Measurements from ENCODE around the gene ZNF784. TPM values are rescaled to one million over a fixed set of nuclear protein-coding genes. Genes with fewer than 3 reads are reported as not detected.

ZNF784 gene
- total RNA-seq, 1 experiment from 2014 or later = 10.2 TPM

GRCh38 chr19:55606471-55606787, 17.9 kb downstream of the ZNF784 start:
- intact Hi-C loops (cut with micrococcal nuclease; ENCODE audit: unreplicated experiment) = loop anchor here (1.0 kb wide), 3 partner anchors 18 to 89 kb away; partner anchors contain the start of gene ZNF784
- BruUV-seq (replicated peaks) = no TSS peak
- peak overlapping the region; percentile 86 for H3K4me3 Mint-ChIP-seq (ENCODE audit: unreplicated experiment)
- H3K27me3 ChIP-seq (replicated peaks; ENCODE audit: control insufficient read depth, insufficient read depth, low read length) = no peaks in the 10 kb centered on the region
- no peaks in the 10 kb centered on the region for H3K36me3 ChIP-seq (ENCODE audit: control insufficient read depth, insufficient read depth, low read length)
- ChIA-PET POLR2A (interaction anchor here (0.5 to 2.8 kb wide), 6 partner anchors 18 to 130 kb away, joined by 4 to 22 read pairs (median 6); partner anchors contain the start of genes ZNF628 and ZNF784), CTCF (interaction anchor here (0.6 to 3.0 kb wide), 17 partner anchors 18 to 641 kb away, joined by 3 to 30 read pairs (median 5); partner anchors contain the start of genes ISOC2 and ZNF784)
- no peaks in the 10 kb centered on the region for H3K27me3 Mint-ChIP-seq (ENCODE audit: insufficient read depth, unreplicated experiment)
- H3K4me3 ChIP-seq (ENCODE audit: low read depth, low read length) = peak overlapping the region; percentile 87
- DNase-seq = no peak
- no peaks in the 10 kb centered on the region for H3K9me3 Mint-ChIP-seq (ENCODE audit: unreplicated experiment)
- H3K36me3 Mint-ChIP-seq (ENCODE audit: insufficient read depth, unreplicated experiment) = peaks cover 32% of the 10 kb centered on the region
- H3K4me1 Mint-ChIP-seq (ENCODE audit: low read depth, unreplicated experiment) = peaks cover 12% of the 10 kb centered on the region
- no peak for TF ChIP-seq CTCF (IDR thresholded peaks at IDR 0.05; ENCODE audit: insufficient read depth in 1 of 2, low read depth in 1 of 2, low read length in 1 of 2, severe bottlenecking in 1 of 2, unreplicated experiment in 1 of 2)
- no peaks in the 10 kb centered on the region for H3K9me3 ChIP-seq
- peak overlapping the region; percentile 88 for H3K27ac Mint-ChIP-seq (ENCODE audit: unreplicated experiment)
- H3K4me1 ChIP-seq = peaks cover 6% of the 10 kb centered on the region; the same call in 1 of the 2 replicates

- Histone ChIP-seq H3K36me3 (ENCODE audit: control insufficient read depth, insufficient read depth, low read length) (no peaks in the 10 kb centered on the region), H3K9me3 (no peaks in the 10 kb centered on the region), H3K27me3 (replicated peaks; ENCODE audit: control insufficient read depth, insufficient read depth, low read length) (no peaks in the 10 kb centered on the region), H3K4me1 (peaks cover 6% of the 10 kb centered on the region; the same call in 1 of the 2 replicates), H3K4me3 (ENCODE audit: low read depth, low read length) (peak within 1 kb of the TSS; percentile 87)
- peak; percentile 85 to 93 for TF ChIP-seq CTCF (IDR thresholded peaks at IDR 0.05; ENCODE audit: insufficient read depth in 1 of 2, low read depth in 1 of 2, low read length in 1 of 2, severe bottlenecking in 1 of 2, unreplicated experiment in 1 of 2)
- intact Hi-C loops (cut with micrococcal nuclease; ENCODE audit: unreplicated experiment) = loop anchor here (1.0 kb wide), 5 partner anchors 18 to 89 kb away; partner anchors contain the start of gene ZNF784
- ChIA-PET CTCF (interaction anchor here (0.5 to 3.0 kb wide), 18 partner anchors 18 to 640 kb away, joined by 3 to 30 read pairs (median 6); partner anchors contain the start of genes ISOC2, UBE2S and ZNF784), POLR2A (interaction anchor here (0.5 to 2.8 kb wide), 12 partner anchors 19 to 267 kb away, joined by 3 to 22 read pairs (median 4); partner anchors contain the start of genes ZNF628 and ZNF784)
- peaks cover 12% of the 10 kb centered on the region for H3K4me1 Mint-ChIP-seq (ENCODE audit: low read depth, unreplicated experiment)
- DNase-seq = peak; percentile 85 to 87
- peak within 1 kb of the TSS; percentile 86 for H3K4me3 Mint-ChIP-seq (ENCODE audit: unreplicated experiment)
- H3K27me3 Mint-ChIP-seq (ENCODE audit: insufficient read depth, unreplicated experiment) = no peaks in the 10 kb centered on the region
- BruUV-seq (replicated peaks) = no TSS peak
- H3K27ac Mint-ChIP-seq (ENCODE audit: unreplicated experiment) = peak within 1 kb of the TSS; percentile 88
- H3K36me3 Mint-ChIP-seq (ENCODE audit: insufficient read depth, unreplicated experiment) = peaks cover 37% of the 10 kb centered on the region
- H3K9me3 Mint-ChIP-seq (ENCODE audit: unreplicated experiment) = no peaks in the 10 kb centered on the region
These were observed 18.5 kb downstream of the ZNF784 start, which contains the start of gene ZNF865 for GRCh38 chr19:55605637-55606470. Gene ZNF865 (plus strand): TSS chr19:55605647. CDS start chr19:55613619, 7,972 bp downstream.

GRCh38 chr19:55605207-55605636, 19.1 kb downstream of the ZNF784 start:
- Mint-ChIP-seq H3K27ac (ENCODE audit: unreplicated experiment) (peak overlapping the region; percentile 80), H3K36me3 (ENCODE audit: insufficient read depth, unreplicated experiment) (peaks cover 38% of the 10 kb centered on the region), H3K9me3 (ENCODE audit: unreplicated experiment) (no peaks in the 10 kb centered on the region), H3K4me1 (ENCODE audit: low read depth, unreplicated experiment) (peaks cover 12% of the 10 kb centered on the region), H3K27me3 (ENCODE audit: insufficient read depth, unreplicated experiment) (no peaks in the 10 kb centered on the region), H3K4me3 (ENCODE audit: unreplicated experiment) (peak overlapping the region; percentile 86)
- intact Hi-C loops (cut with micrococcal nuclease; ENCODE audit: unreplicated experiment) = loop anchor here (1.0 kb wide), 2 partner anchors 24 to 56 kb away; no protein-coding TSS in a partner anchor
- CTCF ChIA-PET = interaction anchor here (0.6 to 3.0 kb wide), 10 partner anchors 19 to 137 kb away, joined by 5 to 30 read pairs (median 6); partner anchors contain the start of gene ZNF784
- H3K9me3 ChIP-seq = no peaks in the 10 kb centered on the region
- H3K4me1 ChIP-seq = peaks cover 6% of the 10 kb centered on the region; the same call in 1 of the 2 replicates
- no peaks in the 10 kb centered on the region for H3K36me3 ChIP-seq (ENCODE audit: control insufficient read depth, insufficient read depth, low read length)
- TF ChIP-seq CTCF (IDR thresholded peaks at IDR 0.05; ENCODE audit: insufficient read depth in 1 of 2, low read depth in 1 of 2, low read length in 1 of 2, severe bottlenecking in 1 of 2, unreplicated experiment in 1 of 2) = no peak
- DNase-seq = peak; percentile 99
- POLR2A ChIA-PET = interaction anchor here (0.6 to 2.8 kb wide), 11 partner anchors 18 to 266 kb away, joined by 3 to 17 read pairs (median 4); partner anchors contain the start of genes ISOC2, ZNF628 and ZNF784
- H3K27me3 ChIP-seq (replicated peaks; ENCODE audit: control insufficient read depth, insufficient read depth, low read length) = no peaks in the 10 kb centered on the region
- no TSS peak for BruUV-seq (replicated peaks)
- peak overlapping the region; percentile 87 for H3K4me3 ChIP-seq (ENCODE audit: low read depth, low read length)

Data from Caco-2 (cell line).